ENCODE data around the gene CD109. TPM values are rescaled to one million over a fixed set of nuclear protein-coding genes. Genes with fewer than 3 reads are reported as not detected.

The CD109 gene
- total and polyA plus RNA-seq, 12 donors: 0.47 to 6.2 (median 3.3) TPM

DNA sequence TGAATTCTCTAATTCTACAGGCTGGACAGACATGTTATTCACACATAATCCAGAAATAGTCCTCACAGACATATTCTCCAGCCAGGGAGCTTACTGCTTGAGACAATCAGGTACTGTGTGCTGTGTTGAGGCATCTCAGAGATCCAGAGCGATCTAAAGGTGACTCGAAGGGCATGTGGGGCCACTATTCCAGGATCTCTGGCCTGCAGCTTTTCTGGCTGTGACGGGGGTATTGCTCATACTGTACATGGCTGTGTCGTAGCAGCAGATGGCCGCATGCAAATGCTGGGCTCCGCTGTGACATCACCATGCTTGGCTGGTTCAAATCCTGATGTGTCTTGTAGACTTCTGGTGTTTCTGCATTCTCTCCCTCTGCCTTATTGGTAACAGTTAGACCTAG is 37.8 kb downstream of the CD109 start:
- WGBS, 4 donors: 77 to 90% (median 81%) methylated on average over 4 to 6 of the region's 6 CpGs

DNA sequence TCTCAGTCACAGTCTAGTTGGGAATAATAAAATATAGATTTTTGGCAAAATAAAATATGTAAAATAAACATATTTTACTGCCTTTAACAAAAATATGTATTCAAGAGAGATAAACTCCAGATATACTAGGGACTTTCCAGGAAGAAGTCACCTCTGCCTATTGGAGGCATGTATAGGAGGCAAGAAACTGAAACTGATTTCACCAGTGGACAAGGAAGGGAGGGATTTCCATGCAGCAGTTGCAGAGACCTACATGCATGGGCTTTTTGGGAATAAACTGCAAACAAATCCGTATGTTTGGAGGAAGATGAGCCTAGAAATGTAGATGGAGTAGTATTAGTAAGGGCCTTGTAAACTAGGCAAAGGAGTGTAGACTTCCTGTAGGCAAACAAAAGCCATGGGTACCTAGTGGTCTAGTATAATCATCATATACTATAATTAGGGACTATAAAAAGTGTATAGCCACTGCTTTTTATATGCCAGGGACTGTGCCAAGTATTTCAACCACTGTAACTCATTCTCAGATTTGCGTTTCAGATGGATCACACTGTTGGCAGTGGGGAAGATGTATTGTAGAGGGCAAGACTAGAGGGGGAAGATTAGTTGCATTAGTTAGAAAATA is 38.9 kb downstream of the CD109 start:
- WGBS, 4 donors: 52 to 71% (median 67%) methylated on average over 2 of the region's 2 CpGs
- TF ChIP-seq, protein P1, sequence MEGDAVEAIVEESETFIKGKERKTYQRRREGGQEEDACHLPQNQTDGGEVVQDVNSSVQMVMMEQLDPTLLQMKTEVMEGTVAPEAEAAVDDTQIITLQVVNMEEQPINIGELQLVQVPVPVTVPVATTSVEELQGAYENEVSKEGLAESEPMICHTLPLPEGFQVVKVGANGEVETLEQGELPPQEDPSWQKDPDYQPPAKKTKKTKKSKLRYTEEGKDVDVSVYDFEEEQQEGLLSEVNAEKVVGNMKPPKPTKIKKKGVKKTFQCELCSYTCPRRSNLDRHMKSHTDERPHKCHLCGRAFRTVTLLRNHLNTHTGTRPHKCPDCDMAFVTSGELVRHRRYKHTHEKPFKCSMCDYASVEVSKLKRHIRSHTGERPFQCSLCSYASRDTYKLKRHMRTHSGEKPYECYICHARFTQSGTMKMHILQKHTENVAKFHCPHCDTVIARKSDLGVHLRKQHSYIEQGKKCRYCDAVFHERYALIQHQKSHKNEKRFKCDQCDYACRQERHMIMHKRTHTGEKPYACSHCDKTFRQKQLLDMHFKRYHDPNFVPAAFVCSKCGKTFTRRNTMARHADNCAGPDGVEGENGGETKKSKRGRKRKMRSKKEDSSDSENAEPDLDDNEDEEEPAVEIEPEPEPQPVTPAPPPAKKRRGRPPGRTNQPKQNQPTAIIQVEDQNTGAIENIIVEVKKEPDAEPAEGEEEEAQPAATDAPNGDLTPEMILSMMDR (IDR thresholded peaks at IDR 0.05): no peak
- no peak for TF ChIP-seq POLR2A (IDR thresholded peaks at IDR 0.05)
- Histone ChIP-seq H3K9me3 (replicated peaks in 1 of 3) (no peaks in the 10 kb centered on the region), H3K27ac (no peak overlapping the region), H3K4me3 (no peak overlapping the region), H3K27me3 (no peaks in the 10 kb centered on the region), H3K4me1 (replicated peaks in 1 of 2) (no peaks in the 10 kb centered on the region), H3K36me3 (replicated peaks in 1 of 2) (no peaks in the 10 kb centered on the region)
- DNase-seq: no peak
- intact Hi-C loops (cut with DNase I): loop anchor here (5.0 kb wide), 2 partner anchors 58 to 63 kb away; no protein-coding TSS in a partner anchor

More for the DNA sequence above, 37.8 kb downstream of the CD109 start:
- Histone ChIP-seq H3K9me3 (replicated peaks in 1 of 3) (no peaks in the 10 kb centered on the region), H3K27ac (no peak overlapping the region), H3K4me1 (replicated peaks in 1 of 2) (no peaks in the 10 kb centered on the region), H3K27me3 (no peaks in the 10 kb centered on the region), H3K4me3 (no peak overlapping the region), H3K36me3 (replicated peaks in 1 of 2) (no peaks in the 10 kb centered on the region)
- intact Hi-C loops (cut with DNase I): loop anchor here (5.0 kb wide), 2 partner anchors 56 to 61 kb away; no protein-coding TSS in a partner anchor
- no peak for DNase-seq
- TF ChIP-seq, protein P1 (IDR thresholded peaks at IDR 0.05): no peak
- TF ChIP-seq POLR2A (IDR thresholded peaks at IDR 0.05): no peak

DNA sequence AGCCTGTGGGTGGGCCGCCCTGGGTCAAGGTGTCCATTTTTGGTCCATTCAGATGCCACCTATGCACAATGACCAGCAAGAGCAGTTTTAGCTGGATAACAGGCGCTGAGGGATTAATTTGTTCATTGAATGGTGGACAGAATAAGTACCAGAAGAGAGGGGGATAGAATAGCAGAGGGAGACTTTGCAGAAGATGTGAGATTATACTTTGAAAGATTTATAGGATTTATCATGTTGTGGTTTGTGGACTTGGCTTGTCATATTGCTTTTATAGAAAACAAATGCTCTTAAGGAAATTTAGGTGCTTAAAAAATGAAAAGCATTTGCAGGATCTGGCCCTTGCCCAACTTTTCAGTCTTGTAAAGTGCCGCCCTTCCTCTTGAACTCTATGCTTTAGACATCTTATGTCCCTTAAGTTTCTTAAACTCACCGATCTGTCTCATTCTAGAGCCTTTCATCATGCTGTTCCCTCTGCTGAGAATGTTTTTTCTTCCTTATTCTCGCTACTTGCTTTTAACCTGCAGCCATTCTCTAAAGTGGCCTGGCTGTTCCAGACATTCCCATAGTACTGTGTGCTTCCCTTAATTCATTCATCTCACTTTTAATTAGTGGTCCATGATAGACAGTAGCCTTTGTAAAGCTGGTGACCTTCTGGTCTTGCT is 42.5 kb downstream of the CD109 start:
- Histone ChIP-seq H3K27me3 (no peaks in the 10 kb centered on the region), H3K36me3 (replicated peaks in 1 of 2) (no peaks in the 10 kb centered on the region), H3K4me3 (no peak overlapping the region), H3K27ac (no peak overlapping the region), H3K9me3 (replicated peaks in 1 of 3) (no peaks in the 10 kb centered on the region), H3K4me1 (replicated peaks in 1 of 2) (no peaks in the 10 kb centered on the region)
- WGBS, 4 donors: 60 to 68% (median 65%) methylated on average over 5 of the region's 5 CpGs
- no peak for DNase-seq
- intact Hi-C loops (cut with DNase I): no loop called here
- TF ChIP-seq, protein P1 (IDR thresholded peaks at IDR 0.05): no peak
- TF ChIP-seq POLR2A (IDR thresholded peaks at IDR 0.05): no peak

DNA sequence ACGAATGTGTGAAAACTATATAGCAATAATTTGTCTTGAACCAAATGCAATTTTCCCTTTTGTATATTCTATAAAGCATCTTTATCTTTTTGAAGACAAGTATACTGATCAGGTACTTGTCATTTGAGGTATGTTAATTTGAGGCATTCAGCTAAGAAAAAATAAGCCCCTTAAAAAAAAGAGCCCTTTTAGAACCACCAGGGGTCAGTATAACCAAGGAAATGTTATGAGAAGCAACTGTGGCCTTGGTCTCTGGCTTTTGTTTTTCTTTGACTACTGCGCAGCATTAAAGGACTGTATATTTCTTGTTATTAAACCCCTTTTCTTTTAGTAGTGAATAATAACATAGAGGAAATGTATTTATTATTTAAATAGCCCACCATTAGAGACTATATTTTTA is 43.1 kb downstream of the CD109 start:
- Histone ChIP-seq H3K27ac (no peak overlapping the region), H3K36me3 (replicated peaks in 1 of 2) (no peaks in the 10 kb centered on the region), H3K9me3 (replicated peaks in 1 of 3) (no peaks in the 10 kb centered on the region), H3K4me3 (no peak overlapping the region), H3K4me1 (replicated peaks in 1 of 2) (no peaks in the 10 kb centered on the region), H3K27me3 (no peaks in the 10 kb centered on the region)
- intact Hi-C loops (cut with DNase I): no loop called here
- WGBS, 4 donors: 27 to 35% (median 33%) methylated on average over 2 of the region's 2 CpGs
- TF ChIP-seq, protein P1 (IDR thresholded peaks at IDR 0.05): peak; percentile 77 to 83 (median 80)
- no peak for TF ChIP-seq POLR2A (IDR thresholded peaks at IDR 0.05)
- DNase-seq: peak in 1 of 7 donors; percentile 10

Data from adrenal gland (tissue), 12 donors.